ENCODE measurements around the gene DOCK7. TPM values are rescaled to one million over a fixed set of nuclear protein-coding genes. Genes with fewer than 3 reads are reported as not detected.

DOCK7 gene
- total and polyA plus RNA-seq, 2 of the 13 experiments (the other 11 are each of a cell fraction or from before 2014, with no cell fraction given): 45.7 to 67.2 TPM

- TF ChIP-seq ATF2 (CRISPR knock-in tag; IDR thresholded peaks at IDR 0.05): no peak
- no peak for TF ChIP-seq FOXJ3 (CRISPR knock-in tag; IDR thresholded peaks at IDR 0.05; ENCODE audit: borderline replicate concordance)
- TF ChIP-seq, protein P1, sequence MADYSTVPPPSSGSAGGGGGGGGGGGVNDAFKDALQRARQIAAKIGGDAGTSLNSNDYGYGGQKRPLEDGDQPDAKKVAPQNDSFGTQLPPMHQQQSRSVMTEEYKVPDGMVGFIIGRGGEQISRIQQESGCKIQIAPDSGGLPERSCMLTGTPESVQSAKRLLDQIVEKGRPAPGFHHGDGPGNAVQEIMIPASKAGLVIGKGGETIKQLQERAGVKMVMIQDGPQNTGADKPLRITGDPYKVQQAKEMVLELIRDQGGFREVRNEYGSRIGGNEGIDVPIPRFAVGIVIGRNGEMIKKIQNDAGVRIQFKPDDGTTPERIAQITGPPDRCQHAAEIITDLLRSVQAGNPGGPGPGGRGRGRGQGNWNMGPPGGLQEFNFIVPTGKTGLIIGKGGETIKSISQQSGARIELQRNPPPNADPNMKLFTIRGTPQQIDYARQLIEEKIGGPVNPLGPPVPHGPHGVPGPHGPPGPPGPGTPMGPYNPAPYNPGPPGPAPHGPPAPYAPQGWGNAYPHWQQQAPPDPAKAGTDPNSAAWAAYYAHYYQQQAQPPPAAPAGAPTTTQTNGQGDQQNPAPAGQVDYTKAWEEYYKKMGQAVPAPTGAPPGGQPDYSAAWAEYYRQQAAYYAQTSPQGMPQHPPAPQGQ (CRISPR knock-in tag; IDR thresholded peaks at IDR 0.05; ENCODE audit: borderline replicate concordance): no peak
- no peak for TF ChIP-seq ZNF878 (CRISPR knock-in tag; IDR thresholded peaks at IDR 0.05)
- TF ChIP-seq ZNF790 (CRISPR knock-in tag; IDR thresholded peaks at IDR 0.05; ENCODE audit: borderline replicate concordance): no peak
- peak; percentile 65 for TF ChIP-seq TEAD3 (CRISPR knock-in tag; optimal IDR thresholded peaks at IDR 0.05; ENCODE audit: borderline replicate concordance)
- TF ChIP-seq, protein P2, sequence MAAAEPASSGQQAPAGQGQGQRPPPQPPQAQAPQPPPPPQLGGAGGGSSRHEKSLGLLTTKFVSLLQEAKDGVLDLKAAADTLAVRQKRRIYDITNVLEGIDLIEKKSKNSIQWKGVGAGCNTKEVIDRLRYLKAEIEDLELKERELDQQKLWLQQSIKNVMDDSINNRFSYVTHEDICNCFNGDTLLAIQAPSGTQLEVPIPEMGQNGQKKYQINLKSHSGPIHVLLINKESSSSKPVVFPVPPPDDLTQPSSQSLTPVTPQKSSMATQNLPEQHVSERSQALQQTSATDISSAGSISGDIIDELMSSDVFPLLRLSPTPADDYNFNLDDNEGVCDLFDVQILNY (CRISPR knock-in tag; conservative IDR thresholded peaks at IDR 0.05): no peak
- no peak for TF ChIP-seq PHF8 (CRISPR knock-in tag; IDR thresholded peaks at IDR 0.05)
- no peak for TF ChIP-seq NCOR1 (IDR thresholded peaks at IDR 0.05; ENCODE audit: borderline replicate concordance, low read length)
- no peak for TF ChIP-seq KMT2B (CRISPR knock-in tag; IDR thresholded peaks at IDR 0.05)
- TF ChIP-seq ZNF720 (CRISPR knock-in tag; IDR thresholded peaks at IDR 0.05): no peak
- TF ChIP-seq LCORL (IDR thresholded peaks at IDR 0.05): peak; percentile 49; the same call in 1 of the 2 replicates
- TF ChIP-seq LCORL (CRISPR knock-in tag; IDR thresholded peaks at IDR 0.05): peak; percentile 68
- TF ChIP-seq, protein P3, sequence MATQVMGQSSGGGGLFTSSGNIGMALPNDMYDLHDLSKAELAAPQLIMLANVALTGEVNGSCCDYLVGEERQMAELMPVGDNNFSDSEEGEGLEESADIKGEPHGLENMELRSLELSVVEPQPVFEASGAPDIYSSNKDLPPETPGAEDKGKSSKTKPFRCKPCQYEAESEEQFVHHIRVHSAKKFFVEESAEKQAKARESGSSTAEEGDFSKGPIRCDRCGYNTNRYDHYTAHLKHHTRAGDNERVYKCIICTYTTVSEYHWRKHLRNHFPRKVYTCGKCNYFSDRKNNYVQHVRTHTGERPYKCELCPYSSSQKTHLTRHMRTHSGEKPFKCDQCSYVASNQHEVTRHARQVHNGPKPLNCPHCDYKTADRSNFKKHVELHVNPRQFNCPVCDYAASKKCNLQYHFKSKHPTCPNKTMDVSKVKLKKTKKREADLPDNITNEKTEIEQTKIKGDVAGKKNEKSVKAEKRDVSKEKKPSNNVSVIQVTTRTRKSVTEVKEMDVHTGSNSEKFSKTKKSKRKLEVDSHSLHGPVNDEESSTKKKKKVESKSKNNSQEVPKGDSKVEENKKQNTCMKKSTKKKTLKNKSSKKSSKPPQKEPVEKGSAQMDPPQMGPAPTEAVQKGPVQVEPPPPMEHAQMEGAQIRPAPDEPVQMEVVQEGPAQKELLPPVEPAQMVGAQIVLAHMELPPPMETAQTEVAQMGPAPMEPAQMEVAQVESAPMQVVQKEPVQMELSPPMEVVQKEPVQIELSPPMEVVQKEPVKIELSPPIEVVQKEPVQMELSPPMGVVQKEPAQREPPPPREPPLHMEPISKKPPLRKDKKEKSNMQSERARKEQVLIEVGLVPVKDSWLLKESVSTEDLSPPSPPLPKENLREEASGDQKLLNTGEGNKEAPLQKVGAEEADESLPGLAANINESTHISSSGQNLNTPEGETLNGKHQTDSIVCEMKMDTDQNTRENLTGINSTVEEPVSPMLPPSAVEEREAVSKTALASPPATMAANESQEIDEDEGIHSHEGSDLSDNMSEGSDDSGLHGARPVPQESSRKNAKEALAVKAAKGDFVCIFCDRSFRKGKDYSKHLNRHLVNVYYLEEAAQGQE (IDR thresholded peaks at IDR 0.05; ENCODE audit: borderline replicate concordance in 1 of 2, low read depth in 1 of 2, low read length in 2 of 2): no peak; a peak in 1 of 4 replicates
- TF ChIP-seq ZNF569 (CRISPR knock-in tag; IDR thresholded peaks at IDR 0.05; ENCODE audit: borderline replicate concordance): no peak
- TF ChIP-seq FOXA1 (IDR thresholded peaks at IDR 0.05): no peak
- no peak for TF ChIP-seq FOXA1 (CRISPR knock-in tag; IDR thresholded peaks at IDR 0.05)
- TF ChIP-seq TAF15 (IDR thresholded peaks at IDR 0.05; ENCODE audit: low read depth, low read length, poor library complexity, severe bottlenecking): no peak
- TF ChIP-seq ZNF547 (CRISPR knock-in tag; IDR thresholded peaks at IDR 0.05): no peak
- TF ChIP-seq ZSCAN12 (CRISPR knock-in tag; IDR thresholded peaks at IDR 0.05): no peak
- peak; percentile 33; the same call in 1 of the 2 replicates for TF ChIP-seq GABPB1 (CRISPR knock-in tag; IDR thresholded peaks at IDR 0.05)
- TF ChIP-seq NR2F2 (IDR thresholded peaks at IDR 0.05; ENCODE audit: borderline replicate concordance, low read depth): no peak
- no peak for TF ChIP-seq TP53 (CRISPR knock-in tag; conservative IDR thresholded peaks at IDR 0.05)
Observed at GRCh38 chr1:62689524-62689923, 1.3 kb upstream of the DOCK7 start (continued).

All from HepG2 (cell line).